ENCODE measurements around the gene SPRED1. TPM values are rescaled to one million over a fixed set of nuclear protein-coding genes. Genes with fewer than 3 reads are reported as not detected.
A peak's percentile ranks its signal among the peaks of the same experiment; 100 is the strongest.

The SPRED1 gene
- total and polyA plus RNA-seq, 2 donors from 2014 or later = 4.6 to 36.2 TPM

DNA sequence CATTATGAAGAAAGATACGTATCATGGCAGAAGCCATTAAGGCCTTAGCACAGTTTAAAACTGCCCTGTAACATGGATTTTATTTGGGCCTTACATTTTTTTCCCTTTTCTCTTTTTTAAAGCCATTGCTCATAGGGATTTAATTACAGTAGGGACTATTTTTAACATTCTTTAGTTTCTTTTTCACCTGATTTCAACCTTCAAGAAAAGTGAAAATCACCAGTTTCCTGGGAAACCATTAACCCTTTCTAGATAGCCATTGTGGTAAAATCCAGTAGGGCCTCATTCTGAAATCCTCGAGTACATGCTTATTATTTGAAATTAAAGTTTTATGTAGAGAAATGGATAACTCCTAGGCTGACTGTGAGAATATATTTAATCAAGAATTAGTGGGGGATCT, 3.1 kb downstream of the SPRED1 start:
- H3K27ac ChIP-seq (ENCODE audit: low read depth in 2 of 2, low read length in 2 of 2) = no peak overlapping the region
- peak in 1 of 5 donors; percentile 6 for DNase-seq
- no peak for FAIRE-seq

DNA sequence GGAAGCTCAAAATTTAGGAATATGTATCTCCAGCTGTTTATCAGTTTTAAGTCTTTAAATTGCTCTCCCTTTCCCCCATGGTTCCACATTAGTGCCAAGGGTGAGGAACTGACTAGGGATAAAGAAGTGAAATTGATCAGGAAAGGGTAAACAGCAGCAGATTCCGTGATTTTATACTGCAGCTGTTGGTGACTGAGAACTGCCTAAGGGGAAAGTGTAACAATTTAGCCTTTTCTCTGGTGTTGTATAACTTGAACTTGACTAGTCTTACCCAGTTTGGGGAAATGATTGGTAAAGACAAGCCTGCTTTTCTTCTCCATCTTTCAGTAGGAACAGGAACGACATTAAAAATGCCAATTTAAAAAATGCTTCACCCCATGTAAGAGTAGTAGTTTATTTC, 5.0 kb downstream of the SPRED1 start:
- H3K9ac ChIP-seq (ENCODE audit: low read length in 3 of 3) = no peak overlapping the region
- H3K9me3 ChIP-seq (ENCODE audit: control insufficient read depth in 2 of 3, insufficient read depth in 1 of 3, low read length in 3 of 3) = no peaks in the 10 kb centered on the region
- no peak for FAIRE-seq
- H3K27ac ChIP-seq (ENCODE audit: low read depth in 2 of 2, low read length in 2 of 2) = no peak overlapping the region
- H3K27me3 ChIP-seq (ENCODE audit: control insufficient read depth, insufficient read depth, low read length) = no peaks in the 10 kb centered on the region
- peaks cover 0 to 9% (median 3%) of the 10 kb centered on the region in 3 donors for H3K4me1 ChIP-seq (ENCODE audit: control insufficient read depth in 2 of 3, insufficient read depth in 2 of 3, low read depth in 1 of 3, low read length in 3 of 3)
- no peaks in the 10 kb centered on the region for H3K36me3 ChIP-seq (ENCODE audit: control insufficient read depth in 2 of 3, insufficient read depth in 3 of 3, low read length in 3 of 3)
- DNase-seq = peak in 1 of 5 donors; percentile 3
- intact Hi-C loops (cut with DNase I) = no loop called here
- H3K4me3 ChIP-seq (ENCODE audit: low read length in 3 of 3) = peak overlapping the region in 2 of 3 donors; percentile 5 to 30
- TF ChIP-seq, protein P1, sequence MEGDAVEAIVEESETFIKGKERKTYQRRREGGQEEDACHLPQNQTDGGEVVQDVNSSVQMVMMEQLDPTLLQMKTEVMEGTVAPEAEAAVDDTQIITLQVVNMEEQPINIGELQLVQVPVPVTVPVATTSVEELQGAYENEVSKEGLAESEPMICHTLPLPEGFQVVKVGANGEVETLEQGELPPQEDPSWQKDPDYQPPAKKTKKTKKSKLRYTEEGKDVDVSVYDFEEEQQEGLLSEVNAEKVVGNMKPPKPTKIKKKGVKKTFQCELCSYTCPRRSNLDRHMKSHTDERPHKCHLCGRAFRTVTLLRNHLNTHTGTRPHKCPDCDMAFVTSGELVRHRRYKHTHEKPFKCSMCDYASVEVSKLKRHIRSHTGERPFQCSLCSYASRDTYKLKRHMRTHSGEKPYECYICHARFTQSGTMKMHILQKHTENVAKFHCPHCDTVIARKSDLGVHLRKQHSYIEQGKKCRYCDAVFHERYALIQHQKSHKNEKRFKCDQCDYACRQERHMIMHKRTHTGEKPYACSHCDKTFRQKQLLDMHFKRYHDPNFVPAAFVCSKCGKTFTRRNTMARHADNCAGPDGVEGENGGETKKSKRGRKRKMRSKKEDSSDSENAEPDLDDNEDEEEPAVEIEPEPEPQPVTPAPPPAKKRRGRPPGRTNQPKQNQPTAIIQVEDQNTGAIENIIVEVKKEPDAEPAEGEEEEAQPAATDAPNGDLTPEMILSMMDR (IDR thresholded peaks at IDR 0.05; ENCODE audit: borderline replicate concordance, extremely low read depth, insufficient read depth) = no peak

More for the DNA sequence above, 3.1 kb downstream of the SPRED1 start:
- H3K4me3 ChIP-seq (ENCODE audit: low read length in 3 of 3) = peak overlapping the region; percentile 3 to 92 (median 11)
- H3K9me3 ChIP-seq (ENCODE audit: control insufficient read depth in 2 of 3, insufficient read depth in 1 of 3, low read length in 3 of 3) = no peaks in the 10 kb centered on the region
- peak overlapping the region in 1 of 3 donors; percentile 89 for H3K9ac ChIP-seq (ENCODE audit: low read length in 3 of 3)
- peaks cover 2 to 9% (median 3%) of the 10 kb centered on the region in 3 donors for H3K4me1 ChIP-seq (ENCODE audit: control insufficient read depth in 2 of 3, insufficient read depth in 2 of 3, low read depth in 1 of 3, low read length in 3 of 3)
- TF ChIP-seq, protein P1 (IDR thresholded peaks at IDR 0.05; ENCODE audit: borderline replicate concordance, extremely low read depth, insufficient read depth) = no peak
- no peaks in the 10 kb centered on the region for H3K36me3 ChIP-seq (ENCODE audit: control insufficient read depth in 2 of 3, insufficient read depth in 3 of 3, low read length in 3 of 3)
- intact Hi-C loops (cut with DNase I) = no loop called here
- H3K27me3 ChIP-seq (ENCODE audit: control insufficient read depth, insufficient read depth, low read length) = no peaks in the 10 kb centered on the region

DNA sequence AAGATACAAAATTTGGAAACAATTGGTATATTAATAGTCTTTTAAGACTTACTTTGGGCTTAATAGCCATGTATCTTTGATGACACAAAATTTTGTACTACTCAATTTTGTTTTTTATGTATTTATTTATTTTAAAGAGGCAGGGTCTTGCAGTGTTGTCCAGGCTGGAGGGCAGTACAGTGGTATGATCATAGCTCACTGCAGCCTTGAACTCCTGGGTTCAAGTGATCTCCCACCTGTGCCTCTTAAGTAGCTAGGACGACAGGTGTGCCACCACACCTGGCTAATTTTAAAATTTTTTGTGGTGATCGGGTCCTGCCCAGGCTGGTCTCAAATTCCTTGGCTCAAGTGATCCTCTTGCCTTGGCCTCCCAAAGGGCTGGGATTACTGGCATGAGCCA, 6.5 kb downstream of the SPRED1 start:
- DNase-seq = no peak
- H3K4me1 ChIP-seq (ENCODE audit: control insufficient read depth in 2 of 3, insufficient read depth in 2 of 3, low read depth in 1 of 3, low read length in 3 of 3) = peaks cover 0 to 9% (median 3%) of the 10 kb centered on the region in 3 donors
- intact Hi-C loops (cut with DNase I) = no loop called here
- no peak for FAIRE-seq
- no peak overlapping the region for H3K4me3 ChIP-seq (ENCODE audit: low read length in 3 of 3)
- no peaks in the 10 kb centered on the region for H3K36me3 ChIP-seq (ENCODE audit: control insufficient read depth in 2 of 3, insufficient read depth in 3 of 3, low read length in 3 of 3)
- H3K27me3 ChIP-seq (ENCODE audit: control insufficient read depth, insufficient read depth, low read length) = no peaks in the 10 kb centered on the region
- TF ChIP-seq, protein P1 (IDR thresholded peaks at IDR 0.05; ENCODE audit: borderline replicate concordance, extremely low read depth, insufficient read depth) = no peak
- no peak overlapping the region for H3K9ac ChIP-seq (ENCODE audit: low read length in 3 of 3)
- H3K27ac ChIP-seq (ENCODE audit: low read depth in 2 of 2, low read length in 2 of 2) = no peak overlapping the region
- H3K9me3 ChIP-seq (ENCODE audit: control insufficient read depth in 2 of 3, insufficient read depth in 1 of 3, low read length in 3 of 3) = no peaks in the 10 kb centered on the region

DNA sequence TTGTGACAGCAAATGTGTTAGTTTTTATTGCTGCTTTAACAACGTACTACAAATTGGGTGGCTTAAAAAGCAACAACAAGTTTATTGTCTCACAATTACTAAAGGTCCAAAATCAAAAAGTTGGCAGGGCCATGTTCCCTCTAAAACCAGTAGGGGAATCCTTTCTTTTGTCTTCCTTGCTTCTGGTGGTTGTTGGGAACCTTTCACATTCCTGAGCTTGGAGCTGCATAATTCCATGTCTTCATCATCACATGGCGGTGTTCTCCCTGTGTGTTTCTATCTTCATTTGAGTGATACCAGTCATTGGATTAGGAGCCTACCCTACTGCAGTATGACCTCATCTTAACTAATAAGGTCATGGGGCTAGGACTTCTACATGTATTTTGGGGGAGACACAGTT, 7.4 kb downstream of the SPRED1 start:
- peak in 1 of 5 donors; percentile 2 for DNase-seq
- Histone ChIP-seq H3K4me1 (ENCODE audit: control insufficient read depth in 2 of 3, insufficient read depth in 2 of 3, low read depth in 1 of 3, low read length in 3 of 3) (peaks cover 0 to 7% (median 3%) of the 10 kb centered on the region in 3 donors), H3K9me3 (ENCODE audit: control insufficient read depth in 2 of 3, insufficient read depth in 1 of 3, low read length in 3 of 3) (no peaks in the 10 kb centered on the region), H3K27me3 (ENCODE audit: control insufficient read depth, insufficient read depth, low read length) (no peaks in the 10 kb centered on the region), H3K36me3 (ENCODE audit: control insufficient read depth in 2 of 3, insufficient read depth in 3 of 3, low read length in 3 of 3) (no peaks in the 10 kb centered on the region), H3K9ac (ENCODE audit: low read length in 3 of 3) (no peak overlapping the region), H3K27ac (ENCODE audit: low read depth in 2 of 2, low read length in 2 of 2) (no peak overlapping the region), H3K4me3 (ENCODE audit: low read length in 3 of 3) (no peak overlapping the region)
- FAIRE-seq = no peak
- intact Hi-C loops (cut with DNase I) = no loop called here
- TF ChIP-seq, protein P1 (IDR thresholded peaks at IDR 0.05; ENCODE audit: borderline replicate concordance, extremely low read depth, insufficient read depth) = no peak

Measured in kidney (tissue), 14 donors.